Endothelial cell of umbilical vein (primary cell): ENCODE data around the gene ZFAND5. TPM values are rescaled to one million over a fixed set of nuclear protein-coding genes. Genes with fewer than 3 reads are reported as not detected.

Experiments
- BruUV-seq: library from RNA; stranded (reverse); fragments of 400-500 nt; replicated peaks from 2 replicates; lab custom pipeline; 2021; lab: Mats Ljungman, UMichigan
- CTCF ChIA-PET: fragments of 300-600, 350-600 bp; sonication (Branson Sonifier 250); formaldehyde crosslinking; loops from one replicate; lab custom pipeline; 2021; ENCODE audit warnings: antibody characterized with exemption, inconsistent platforms; lab: Charles Lee
- POLR2A ChIA-PET: fragments of 300-600, 350-600 bp; sonication (Branson Sonifier 250); formaldehyde crosslinking; loops from one replicate; lab custom pipeline; 2021; ENCODE audit warnings: antibody characterized with exemption, inconsistent platforms; lab: Charles Lee
- DNase-seq: peaks from one replicate; pipeline ENCODE4 v3.0.0-alpha.2; 2011; ENCODE audit warnings: low read depth, low spot score
- FAIRE-seq: peaks from 2 replicates; lab custom pipeline; 2011; peaks lifted over from hg19 to GRCh38; lab: Jason Lieb, UNC
- H2AFZ ChIP-seq: 2 replicates; pipeline ENCODE4 v1.6.0; 2012; ENCODE audit warnings: low read depth, low read length, control low read depth, inconsistent platforms
- H3K27ac ChIP-seq: 2 replicates; pipeline ENCODE4 v1.5.1; 2011; ENCODE audit warnings: low read depth, mild to moderate bottlenecking, control low read depth, low read length, moderate library complexity; ENCODE audit not compliant: insufficient read depth
- H3K27me3 ChIP-seq, 2 experiments: 2 replicates each; pipeline versions ENCODE4 v1.6.0 to v1.6.1; 2011; ENCODE audit warnings: low read length in 2 of 2, mixed read lengths in 1 of 2; ENCODE audit not compliant: control insufficient read depth in 2 of 2, insufficient read depth in 2 of 2
- H3K36me3 ChIP-seq, 2 experiments: 2 replicates in 1 of 2; 3 replicates in 1 of 2; pipeline ENCODE4 v1.5.1; 2011; ENCODE audit warnings: low read length in 2 of 2, mild to moderate bottlenecking in 1 of 2, moderate library complexity in 1 of 2; ENCODE audit not compliant: control insufficient read depth in 2 of 2, insufficient read depth in 2 of 2; ENCODE audit errors: extremely low read depth in 1 of 2
- H3K4me1 ChIP-seq: 3 replicates; pipeline ENCODE4 v1.5.1; 2011; ENCODE audit warnings: mild to moderate bottlenecking, low read length; ENCODE audit not compliant: control insufficient read depth, insufficient read depth; ENCODE audit errors: extremely low read depth
- H3K4me2 ChIP-seq: 2 replicates; pipeline ENCODE4 v1.6.1; 2011; ENCODE audit warnings: low read length, control low read depth, mixed read lengths; ENCODE audit not compliant: insufficient read depth
- H3K4me3 ChIP-seq, 3 experiments: fragments of 200-600 bp in 1 of 3; sonication (generic), shearing (Covaris generic) in 1 of 3; replicated peaks in 1 of 3; 2 replicates each; pipeline ENCODE4 v1.5.1; 2011 to 2016; ENCODE audit warnings: control low read depth in 3 of 3, low read length in 3 of 3, mild to moderate bottlenecking in 2 of 3, inconsistent platforms in 1 of 3, low read depth in 1 of 3, moderate library complexity in 1 of 3; ENCODE audit not compliant: insufficient read depth in 1 of 3
- H3K79me2 ChIP-seq: 2 replicates; pipeline ENCODE4 v1.6.0; 2012; ENCODE audit warnings: low read length, inconsistent platforms; ENCODE audit not compliant: control insufficient read depth, insufficient read depth
- H3K9ac ChIP-seq: replicated peaks from 2 replicates; pipeline ENCODE3; 2011; ENCODE audit warnings: low read length, control low read depth; ENCODE audit not compliant: insufficient read depth; ENCODE audit errors: extremely low read depth
- H3K9me1 ChIP-seq: replicated peaks from 3 replicates; pipeline ENCODE4 v1.6.0; 2011; ENCODE audit warnings: mild to moderate bottlenecking, low read length; ENCODE audit not compliant: control insufficient read depth, insufficient read depth; ENCODE audit errors: extremely low read depth
- H3K9me3 ChIP-seq: replicated peaks from 2 replicates; pipeline ENCODE4 v1.5.1; 2012; ENCODE audit warnings: low read length, inconsistent platforms; ENCODE audit not compliant: control insufficient read depth, insufficient read depth
- H4K20me1 ChIP-seq: replicated peaks from 2 replicates; pipeline ENCODE3; 2011; ENCODE audit warnings: mild to moderate bottlenecking, low read length; ENCODE audit not compliant: control insufficient read depth, insufficient read depth; ENCODE audit errors: extremely low read depth
- FOS ChIP-seq: IDR thresholded peaks from 2 replicates; pipeline ENCODE4 v1.6.1; 2011; ENCODE audit warnings: mild to moderate bottlenecking, low read length, moderate library complexity, borderline replicate concordance; ENCODE audit not compliant: insufficient read depth
- GATA2 ChIP-seq: IDR thresholded peaks from 2 replicates; pipeline ENCODE4 v1.7.0; 2011; ENCODE audit warnings: low read depth, mild to moderate bottlenecking, moderate library complexity, mixed read lengths, low read length; ENCODE audit not compliant: insufficient read length, insufficient read depth
- MAX ChIP-seq: IDR thresholded peaks from 2 replicates; pipeline ENCODE4 v1.6.1; 2011; ENCODE audit not compliant: insufficient read depth, insufficient read length
- dilution Hi-C: fragments of 300-500 bp; cut with MboI; formaldehyde crosslinking; loops from one replicate; pipeline ENCODE4 v1.15.0; 2019; ENCODE audit warnings: low sequenced_read_pairs; ENCODE audit not compliant: extremely low pct_ligation_motif_present
- intact Hi-C: fragments of 100-400 bp; cut with micrococcal nuclease; formaldehyde crosslinking; loops from one replicate; pipeline ENCODE4 v1.10.0; 2022
- polyA plus RNA-seq, 4 experiments: library from polyadenylated mRNA; depleted of rRNA in 3 of 4; stranded (reverse) in 3 of 4; unstranded in 1 of 4; fragments of >200 nt; gene quantifications; 2 replicates each; pipeline versions ENCODE4 v1.2.1 to v1.2.3, GENCODE V29; 2011 to 2012; ENCODE audit warnings: missing spikeins in 1 of 4
- total RNA-seq: library from RNA; stranded (reverse); gene quantifications from 2 replicates; pipeline ENCODE4 v1.2.3, GENCODE V29; 2021

Gene ZFAND5
- total and polyA plus RNA-seq, 2 donors (not counting 3 experiments of a cell fraction or from before 2014, with no cell fraction given): 63.7 to 176 TPM

GRCh38 chr9:72349240-72349639, 15.8 kb downstream of the ZFAND5 start:
- intact Hi-C loops (no loop called here), dilution Hi-C loops (no loop called here)
- DNase-seq: no peak
- Histone ChIP-seq H3K4me2 (no peak overlapping the region), H3K9me1 (no peaks in the 10 kb centered on the region), H3K4me3 (no peak overlapping the region), H4K20me1 (peaks cover 2% of the 10 kb centered on the region), H3K79me2 (no peaks in the 10 kb centered on the region), H3K36me3 (peaks cover 3 to 5% of the 10 kb centered on the region in 2 experiments), H2AFZ (no peak overlapping the region), H3K4me1 (no peaks in the 10 kb centered on the region), H3K27me3 (no peaks in the 10 kb centered on the region), H3K9ac (no peak overlapping the region), H3K9me3 (no peaks in the 10 kb centered on the region), H3K27ac (no peak overlapping the region)
- no peak for FAIRE-seq
- ChIA-PET POLR2A (no interaction called here), CTCF (no interaction called here)
- BruUV-seq: no TSS peak
- no peak for TF ChIP-seq FOS

- no peak for FAIRE-seq
Observed at GRCh38 chr9:72346333-72346732, 18.7 kb downstream of the ZFAND5 start.

More at GRCh38 chr9:72346333-72346732, 18.7 kb downstream of the ZFAND5 start:
- no peak for DNase-seq
- Histone ChIP-seq H3K9me1 (no peaks in the 10 kb centered on the region), H4K20me1 (no peaks in the 10 kb centered on the region), H3K36me3 (no peaks in the 10 kb centered on the region), H3K27me3 (no peaks in the 10 kb centered on the region), H3K9ac (no peak overlapping the region), H3K79me2 (no peaks in the 10 kb centered on the region), H3K4me2 (no peak overlapping the region), H3K4me1 (no peaks in the 10 kb centered on the region), H3K4me3 (no peak overlapping the region), H3K27ac (no peak overlapping the region), H2AFZ (no peak overlapping the region), H3K9me3 (no peaks in the 10 kb centered on the region)
- intact Hi-C loops: no loop called here
- CTCF ChIA-PET: interaction anchor here (0.7 to 0.9 kb wide), 2 partner anchors 30 to 246 kb away, joined by 3 to 4 read pairs; no protein-coding TSS in a partner anchor
- TF ChIP-seq MAX (no peak), GATA2 (no peak)
- BruUV-seq: no TSS peak
- POLR2A ChIA-PET: interaction anchor here (0.9 kb wide), 1 partner anchor 19 kb away, joined by 3 read pairs; the partner anchor contains the start of gene ZFAND5
- dilution Hi-C loops: no loop called here
